Activated naive CD4-positive, alpha-beta T cell treated with anti-CD3 and anti-CD28 coated beads for 36 hours (primary cell): ENCODE measurements around the gene MPPED2. TPM values are rescaled to one million over a fixed set of nuclear protein-coding genes. Genes with fewer than 3 reads are reported as not detected.

Experiments
- CTCF ChIA-PET: fragments of 350-600 bp; sonication (Branson Sonifier 250); formaldehyde crosslinking; loops from one replicate; lab custom pipeline; 2021; ENCODE audit warnings: antibody characterized with exemption; lab: Charles Lee
- DNase-seq: peaks from one replicate; pipeline ENCODE4 v3.0.0-alpha.2; 2020
- H3K27ac Mint-ChIP-seq: one replicate; pipeline ENCODE4 v1.8.0; 2021; ENCODE audit warnings: mild to moderate bottlenecking, mixed read lengths
- H3K27me3 Mint-ChIP-seq: one replicate; pipeline ENCODE4 v1.8.0; 2021; ENCODE audit warnings: low read depth, mixed read lengths
- H3K36me3 Mint-ChIP-seq: one replicate; pipeline ENCODE4 v1.8.0; 2021; ENCODE audit warnings: low read depth, mixed read lengths
- H3K4me1 Mint-ChIP-seq: one replicate; pipeline ENCODE4 v1.8.0; 2021; ENCODE audit warnings: low read depth, mixed read lengths
- H3K4me3 Mint-ChIP-seq: one replicate; pipeline ENCODE4 v1.8.0; 2021; ENCODE audit warnings: mild to moderate bottlenecking, moderate library complexity, mixed read lengths
- H3K9me3 Mint-ChIP-seq: one replicate; pipeline ENCODE4 v1.8.0; 2021; ENCODE audit warnings: mixed read lengths
- intact Hi-C: fragments of 100-400 bp; cut with micrococcal nuclease; formaldehyde crosslinking; loops from one replicate; pipeline ENCODE4 v1.15.1; 2023
- total RNA-seq, 2 experiments: library from RNA; stranded (reverse); gene quantifications; one replicate each; pipeline ENCODE4 v1.2.3, GENCODE V29; 2021

The MPPED2 gene
- total RNA-seq, 2 experiments from 2014 or later, result not detected

DNA sequence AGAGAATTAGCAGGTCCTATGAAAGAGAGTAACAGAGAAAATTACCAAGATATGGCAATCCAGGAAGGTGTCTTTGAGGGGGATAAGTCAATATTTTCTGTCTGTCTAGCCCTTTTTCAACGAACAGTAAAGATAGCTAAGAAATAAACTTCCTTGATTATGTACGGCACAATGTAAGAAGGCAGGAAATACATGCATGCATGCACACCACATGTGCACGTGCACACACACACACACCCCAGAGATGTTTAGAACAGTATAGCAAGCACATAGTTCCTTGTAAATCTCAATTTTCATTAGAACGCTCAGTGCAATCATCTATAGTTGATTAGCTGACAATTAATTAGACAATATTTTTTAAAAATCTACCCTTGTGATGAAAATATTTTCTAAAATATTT is 74.7 kb downstream of the MPPED2 start:
- no peaks in the 10 kb centered on the region for H3K9me3 Mint-ChIP-seq
- intact Hi-C loops, result no loop called here
- no peak for DNase-seq
- CTCF ChIA-PET, result no interaction called here
- no peak overlapping the region for H3K4me3 Mint-ChIP-seq
- H3K36me3 Mint-ChIP-seq, result no peaks in the 10 kb centered on the region
- H3K27me3 Mint-ChIP-seq, result peaks cover 5% of the 10 kb centered on the region
- no peaks in the 10 kb centered on the region for H3K4me1 Mint-ChIP-seq
- no peak overlapping the region for H3K27ac Mint-ChIP-seq

DNA sequence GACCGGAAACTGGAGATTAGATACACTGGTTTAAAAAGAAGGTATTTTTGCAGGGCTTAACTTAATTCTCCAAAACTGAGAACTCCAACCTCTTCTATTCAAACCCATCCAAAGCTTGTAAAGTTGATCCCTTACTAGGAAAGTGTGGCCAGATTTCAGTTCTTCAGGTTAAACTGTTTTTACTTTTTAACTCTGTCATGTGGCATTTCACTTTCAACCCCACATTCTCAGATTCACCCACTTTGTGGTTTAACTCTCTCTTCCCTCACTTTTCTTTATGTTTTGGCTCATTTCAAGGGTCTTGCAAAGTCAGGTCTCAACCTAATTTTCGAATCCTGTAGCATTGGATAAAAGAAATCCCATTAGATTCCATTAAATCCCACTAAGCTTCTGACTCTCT is 75.4 kb downstream of the MPPED2 start:
- peaks cover 5% of the 10 kb centered on the region for H3K27me3 Mint-ChIP-seq
- no peak overlapping the region for H3K4me3 Mint-ChIP-seq
- no peaks in the 10 kb centered on the region for H3K9me3 Mint-ChIP-seq
- CTCF ChIA-PET, result interaction anchor here (0.6 kb wide), 1 partner anchor 150 kb away, joined by 3 read pairs; no protein-coding TSS in a partner anchor
- no peak overlapping the region for H3K27ac Mint-ChIP-seq
- no peaks in the 10 kb centered on the region for H3K36me3 Mint-ChIP-seq
- no peak for DNase-seq
- no peaks in the 10 kb centered on the region for H3K4me1 Mint-ChIP-seq
- intact Hi-C loops, result no loop called here

DNA sequence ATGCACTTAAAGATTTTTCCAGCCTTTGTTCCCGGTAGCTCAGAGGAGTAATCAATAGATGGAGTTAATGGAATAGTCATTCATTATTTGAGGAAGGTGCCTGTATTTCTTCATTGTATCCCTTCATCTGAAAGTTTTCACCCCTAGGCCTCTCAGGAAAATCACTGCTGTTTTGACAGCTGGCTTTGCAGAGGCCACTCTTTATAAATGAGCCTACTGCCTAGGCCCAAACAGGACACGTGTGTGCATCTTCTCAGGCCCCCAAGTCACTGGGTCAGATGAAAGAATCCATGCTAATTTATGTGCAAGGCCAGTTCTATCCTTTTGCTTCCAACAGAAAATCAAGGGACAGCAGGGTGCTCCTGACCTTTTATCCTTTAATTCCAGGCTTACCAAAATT is 76.8 kb downstream of the MPPED2 start:
- Mint-ChIP-seq H3K27me3 (peaks cover 5% of the 10 kb centered on the region), H3K27ac (no peak overlapping the region), H3K9me3 (no peaks in the 10 kb centered on the region), H3K36me3 (no peaks in the 10 kb centered on the region), H3K4me3 (no peak overlapping the region), H3K4me1 (no peaks in the 10 kb centered on the region)
- CTCF ChIA-PET, result no interaction called here
- intact Hi-C loops, result no loop called here
- DNase-seq, result no peak

DNA sequence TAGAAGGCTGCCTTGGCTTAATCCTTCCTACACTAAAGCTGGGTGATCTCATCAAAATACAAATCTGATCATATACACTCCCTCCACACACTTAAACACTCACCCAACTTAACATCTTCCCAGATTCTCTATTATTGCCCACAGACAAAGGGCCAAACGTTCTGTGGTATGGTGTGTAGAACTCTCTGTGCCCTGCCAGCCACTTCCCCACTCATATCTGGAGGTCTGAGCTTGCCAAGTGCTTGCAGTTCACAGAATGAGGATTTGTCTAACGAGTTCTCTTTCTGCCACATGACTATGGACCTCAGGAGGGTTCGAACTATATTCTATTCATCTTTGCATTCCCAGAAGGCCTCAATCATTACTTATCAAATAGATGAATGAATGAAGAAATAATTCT is 77.6 kb downstream of the MPPED2 start:
- Mint-ChIP-seq H3K27ac (no peak overlapping the region), H3K36me3 (no peaks in the 10 kb centered on the region), H3K4me1 (no peaks in the 10 kb centered on the region), H3K4me3 (no peak overlapping the region), H3K27me3 (peaks cover 5% of the 10 kb centered on the region), H3K9me3 (no peaks in the 10 kb centered on the region)
- intact Hi-C loops, result no loop called here
- CTCF ChIA-PET, result no interaction called here
- DNase-seq, result no peak

DNA sequence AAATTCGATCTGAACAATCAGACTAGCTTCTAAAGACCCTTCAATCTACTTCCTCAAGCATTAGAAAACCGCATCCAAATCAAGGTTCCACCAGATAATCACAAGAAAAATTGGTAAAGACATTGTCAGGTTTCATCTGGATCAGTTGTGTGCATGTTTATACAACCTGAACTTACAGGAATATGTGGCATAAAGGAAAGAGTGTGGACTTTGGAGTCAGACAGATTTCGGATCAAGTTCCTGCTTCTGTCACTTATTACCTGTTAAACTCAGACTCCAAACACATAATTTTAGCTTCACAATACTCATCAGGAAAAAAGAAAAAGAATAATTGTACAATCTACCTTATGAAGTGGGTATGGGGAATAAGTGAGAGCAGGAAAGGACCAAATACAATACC is 80.5 kb downstream of the MPPED2 start:
- DNase-seq, result no peak
- H3K27me3 Mint-ChIP-seq, result peaks cover 1% of the 10 kb centered on the region
- H3K4me1 Mint-ChIP-seq, result no peaks in the 10 kb centered on the region
- CTCF ChIA-PET, result no interaction called here
- H3K27ac Mint-ChIP-seq, result no peak overlapping the region
- intact Hi-C loops, result no loop called here
- no peak overlapping the region for H3K4me3 Mint-ChIP-seq
- no peaks in the 10 kb centered on the region for H3K36me3 Mint-ChIP-seq
- H3K9me3 Mint-ChIP-seq, result no peaks in the 10 kb centered on the region

DNA sequence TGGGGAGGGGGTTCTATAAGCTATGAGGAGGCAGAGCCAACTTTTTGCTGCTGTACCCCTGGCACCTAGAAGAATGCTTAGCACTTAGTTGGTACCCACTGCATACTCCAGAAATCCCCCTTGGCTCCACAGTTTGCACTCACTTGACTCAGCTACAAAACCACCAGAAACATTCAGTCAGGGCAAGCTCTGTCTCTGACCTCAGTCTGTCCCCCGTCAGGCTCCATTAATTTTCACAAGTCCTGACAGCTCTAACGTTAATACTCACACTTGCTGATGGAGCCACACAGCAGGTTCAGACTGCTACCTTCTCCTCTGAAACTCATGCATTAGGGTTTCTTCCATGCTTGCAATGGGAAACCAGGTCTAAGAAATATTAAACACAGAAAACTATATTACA is 81.7 kb downstream of the MPPED2 start:
- Mint-ChIP-seq H3K27ac (no peak overlapping the region), H3K36me3 (no peaks in the 10 kb centered on the region), H3K4me3 (no peak overlapping the region), H3K4me1 (no peaks in the 10 kb centered on the region), H3K9me3 (no peaks in the 10 kb centered on the region), H3K27me3 (peaks cover 1% of the 10 kb centered on the region)
- no peak for DNase-seq
- intact Hi-C loops, result no loop called here
- CTCF ChIA-PET, result no interaction called here

DNA sequence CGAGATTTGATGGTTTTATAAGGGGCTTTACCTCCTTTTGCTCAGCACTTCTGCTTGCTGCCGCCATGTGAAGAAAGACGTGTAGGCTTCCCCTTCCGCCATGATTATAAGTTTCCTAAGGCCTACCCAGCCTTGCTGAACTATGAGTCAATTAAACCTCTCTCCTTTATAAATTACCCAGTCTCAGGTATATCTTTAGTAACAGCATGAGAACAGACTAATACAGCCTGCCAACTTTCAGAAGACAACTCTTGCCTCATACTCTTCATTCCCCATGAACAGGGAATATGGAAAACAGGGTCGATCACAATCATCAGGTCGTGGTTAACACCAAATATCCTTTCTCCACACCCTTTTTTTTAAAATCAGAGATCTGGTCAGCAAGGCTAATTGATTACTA is 83.0 kb downstream of the MPPED2 start:
- no peaks in the 10 kb centered on the region for H3K4me1 Mint-ChIP-seq
- no peak for DNase-seq
- no peak overlapping the region for H3K4me3 Mint-ChIP-seq
- CTCF ChIA-PET, result no interaction called here
- no peak overlapping the region for H3K27ac Mint-ChIP-seq
- peaks cover 1% of the 10 kb centered on the region for H3K27me3 Mint-ChIP-seq
- H3K36me3 Mint-ChIP-seq, result no peaks in the 10 kb centered on the region
- no peaks in the 10 kb centered on the region for H3K9me3 Mint-ChIP-seq
- intact Hi-C loops, result no loop called here

DNA sequence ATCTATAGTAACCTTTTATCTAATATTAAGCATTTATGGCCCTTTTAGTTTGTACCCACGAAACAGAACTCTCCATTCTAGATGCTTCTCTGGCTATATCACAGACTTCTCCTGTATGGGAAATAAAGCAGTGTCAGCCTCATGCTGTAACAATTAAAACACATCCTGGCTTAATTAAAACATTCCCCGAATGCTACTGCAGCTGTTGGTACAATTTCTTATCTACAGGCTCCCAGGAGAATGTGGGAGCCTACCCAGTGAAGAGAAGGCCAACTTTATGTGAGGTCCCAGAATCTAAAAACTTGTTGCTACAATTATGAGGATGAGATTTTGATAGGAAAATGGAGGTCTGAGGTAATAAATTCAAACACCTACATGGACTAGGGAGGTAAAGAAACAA is 83.8 kb downstream of the MPPED2 start:
- Mint-ChIP-seq H3K36me3 (no peaks in the 10 kb centered on the region), H3K27ac (no peak overlapping the region), H3K4me3 (no peak overlapping the region), H3K9me3 (no peaks in the 10 kb centered on the region), H3K27me3 (peaks cover 1% of the 10 kb centered on the region), H3K4me1 (no peaks in the 10 kb centered on the region)
- CTCF ChIA-PET, result no interaction called here
- DNase-seq, result no peak
- intact Hi-C loops, result no loop called here

DNA sequence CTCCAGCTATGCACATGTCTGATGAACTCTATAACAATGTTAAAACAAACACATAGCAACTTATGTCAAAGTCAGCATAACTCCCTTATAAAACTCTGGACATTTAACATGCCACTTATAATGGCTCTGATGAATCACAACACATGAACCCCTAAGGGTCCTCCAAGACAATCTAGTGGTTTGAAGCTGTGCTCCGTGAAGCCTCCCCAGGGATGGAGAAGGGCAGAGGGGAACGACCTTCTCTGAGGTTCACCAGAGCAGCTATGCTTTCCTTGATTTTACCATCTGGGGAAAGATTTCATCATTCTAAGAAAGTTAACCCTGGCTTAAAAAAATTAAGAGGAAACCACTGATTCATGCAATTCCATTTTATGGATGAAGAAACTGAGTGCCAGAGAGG is 84.4 kb downstream of the MPPED2 start:
- no peaks in the 10 kb centered on the region for H3K9me3 Mint-ChIP-seq
- intact Hi-C loops, result no loop called here
- H3K27ac Mint-ChIP-seq, result no peak overlapping the region
- no peaks in the 10 kb centered on the region for H3K36me3 Mint-ChIP-seq
- CTCF ChIA-PET, result interaction anchor here (0.5 kb wide), 1 partner anchor 11 kb away, joined by 3 read pairs; no protein-coding TSS in a partner anchor
- no peak overlapping the region for H3K4me3 Mint-ChIP-seq
- no peak for DNase-seq
- peaks cover 1% of the 10 kb centered on the region for H3K27me3 Mint-ChIP-seq
- H3K4me1 Mint-ChIP-seq, result no peaks in the 10 kb centered on the region

DNA sequence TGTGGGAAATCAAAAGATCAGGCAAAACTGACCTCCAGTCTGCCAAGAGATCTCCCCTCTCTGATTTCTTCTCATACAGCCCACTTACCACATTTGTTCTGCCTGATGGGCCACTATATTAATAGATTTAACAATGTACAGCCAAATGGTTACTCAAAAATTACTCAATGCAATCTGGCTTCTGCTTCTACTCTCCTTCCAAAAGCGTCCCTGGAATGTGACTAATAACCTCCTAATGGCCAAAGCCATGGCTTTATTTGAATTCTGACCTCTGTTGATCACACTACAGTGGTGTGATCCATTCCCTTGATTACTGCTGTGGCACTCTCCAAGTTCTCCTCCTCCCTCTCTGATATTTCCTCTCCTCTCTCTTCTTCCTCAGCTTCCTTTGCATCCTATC is 86.2 kb downstream of the MPPED2 start:
- Mint-ChIP-seq H3K36me3 (no peaks in the 10 kb centered on the region), H3K9me3 (no peaks in the 10 kb centered on the region), H3K27ac (no peak overlapping the region), H3K4me3 (no peak overlapping the region), H3K4me1 (no peaks in the 10 kb centered on the region), H3K27me3 (peaks cover 1% of the 10 kb centered on the region)
- no peak for DNase-seq
- intact Hi-C loops, result no loop called here
- CTCF ChIA-PET, result interaction anchor here (0.5 kb wide), 1 partner anchor 418 kb away, joined by 6 read pairs; no protein-coding TSS in a partner anchor

DNA sequence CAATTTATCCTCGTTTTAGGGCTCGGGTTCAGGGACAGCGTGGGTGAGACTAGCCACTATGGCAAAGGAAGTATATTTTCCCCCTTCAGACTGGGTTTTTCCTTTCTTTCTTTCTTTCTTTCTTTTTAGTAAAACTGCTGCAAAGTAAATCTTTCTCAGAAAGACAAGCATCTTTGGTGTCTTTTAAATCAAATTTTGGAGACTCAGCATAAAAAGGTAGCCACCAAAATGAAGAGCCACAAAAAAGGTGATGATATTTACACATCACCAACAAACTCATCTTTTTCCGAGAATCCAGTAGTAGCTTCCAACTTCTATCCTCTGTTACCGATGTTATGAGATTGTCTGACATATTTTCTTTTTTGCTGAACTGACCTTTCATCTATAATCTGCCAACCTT is 88.6 kb downstream of the MPPED2 start:
- Mint-ChIP-seq H3K27ac (no peak overlapping the region), H3K36me3 (no peaks in the 10 kb centered on the region), H3K4me3 (no peak overlapping the region), H3K4me1 (no peaks in the 10 kb centered on the region), H3K27me3 (peaks cover 1% of the 10 kb centered on the region), H3K9me3 (no peaks in the 10 kb centered on the region)
- CTCF ChIA-PET, result interaction anchor here (0.7 kb wide), 1 partner anchor 157 kb away, joined by 4 read pairs; no protein-coding TSS in a partner anchor
- intact Hi-C loops, result no loop called here
- no peak for DNase-seq

DNA sequence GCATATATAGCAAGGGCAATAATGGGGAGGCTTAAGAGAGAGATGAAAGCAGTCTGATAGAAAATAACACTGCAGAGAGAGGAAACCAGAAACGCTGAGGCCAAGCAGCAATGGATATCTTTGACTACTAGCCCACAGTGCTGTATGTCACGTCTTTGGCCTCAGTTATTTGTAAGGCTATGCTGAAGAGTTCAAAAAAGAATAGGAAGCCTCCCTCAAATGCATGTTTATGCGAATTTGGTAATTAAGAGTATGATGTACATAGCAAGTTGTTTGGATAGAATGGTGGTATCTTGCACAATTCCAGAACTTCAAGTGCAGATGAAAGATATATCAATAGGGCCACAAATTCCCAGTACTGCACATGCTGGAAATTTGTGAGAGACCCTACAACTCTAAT is 89.2 kb downstream of the MPPED2 start:
- intact Hi-C loops, result no loop called here

DNA sequence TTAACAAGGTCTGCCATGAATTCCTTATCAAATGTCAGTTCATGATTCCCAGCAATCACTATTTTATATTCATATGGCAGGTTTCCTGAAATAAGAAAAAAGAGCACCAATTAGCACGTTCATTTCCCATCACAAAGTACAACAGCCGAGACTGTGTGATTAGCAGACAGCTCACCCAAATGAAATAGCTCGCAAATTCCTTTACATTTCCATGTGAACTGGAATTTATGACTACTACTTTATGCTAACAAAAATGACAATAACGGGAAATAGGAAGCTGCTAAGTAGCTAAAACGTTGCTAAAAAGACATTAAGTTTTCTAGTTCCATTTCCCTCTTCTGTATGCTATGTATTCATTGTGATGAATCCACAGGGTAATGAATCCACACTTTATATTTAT is 90.7 kb downstream of the MPPED2 start:
- no peaks in the 10 kb centered on the region for H3K27me3 Mint-ChIP-seq
- no peak for DNase-seq
- no peak overlapping the region for H3K27ac Mint-ChIP-seq
- no peaks in the 10 kb centered on the region for H3K4me1 Mint-ChIP-seq
- CTCF ChIA-PET, result no interaction called here
- no peaks in the 10 kb centered on the region for H3K9me3 Mint-ChIP-seq
- H3K4me3 Mint-ChIP-seq, result no peak overlapping the region
- no peaks in the 10 kb centered on the region for H3K36me3 Mint-ChIP-seq
- intact Hi-C loops, result no loop called here

More for the DNA sequence above, 89.2 kb downstream of the MPPED2 start:
- Mint-ChIP-seq H3K36me3 (no peaks in the 10 kb centered on the region), H3K9me3 (no peaks in the 10 kb centered on the region), H3K4me3 (no peak overlapping the region), H3K27ac (no peak overlapping the region), H3K27me3 (peaks cover 1% of the 10 kb centered on the region), H3K4me1 (no peaks in the 10 kb centered on the region)
- DNase-seq, result no peak
- CTCF ChIA-PET, result no interaction called here

DNA sequence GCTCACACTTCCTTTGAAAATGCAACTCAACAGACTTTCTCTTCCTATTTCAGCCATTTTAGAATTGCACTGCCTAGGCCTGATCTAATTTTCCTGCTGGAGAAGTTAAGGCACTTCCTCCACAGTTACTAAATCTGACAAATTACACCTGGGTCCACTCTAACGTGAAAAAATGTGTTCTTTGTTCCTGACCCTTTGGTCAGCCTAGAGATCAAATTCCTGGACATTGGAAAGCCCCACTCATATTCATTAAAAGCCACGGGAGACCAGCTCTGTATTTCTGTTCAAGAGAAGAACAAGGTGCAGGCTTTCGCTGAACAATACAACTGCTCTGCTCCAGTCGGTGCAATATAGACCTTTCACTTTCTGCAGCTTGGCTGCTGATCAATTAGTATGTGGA is 96.6 kb downstream of the MPPED2 start:
- CTCF ChIA-PET, result no interaction called here
- Mint-ChIP-seq H3K4me3 (no peak overlapping the region), H3K36me3 (no peaks in the 10 kb centered on the region), H3K9me3 (no peaks in the 10 kb centered on the region), H3K4me1 (no peaks in the 10 kb centered on the region), H3K27me3 (peaks cover 10% of the 10 kb centered on the region), H3K27ac (no peak overlapping the region)
- intact Hi-C loops, result no loop called here
- no peak for DNase-seq
